ENCODE measurements around the gene ABR.

- TF ChIP-seq CTCF (CRISPR knock-in tag; IDR thresholded peaks at IDR 0.05) (no peak), ETS1 (CRISPR knock-in tag; IDR thresholded peaks at IDR 0.05) (no peak), SNRNP70 (IDR thresholded peaks at IDR 0.05; ENCODE audit: low read depth, low read length) (no peak), NR3C1 (CRISPR knock-in tag; IDR thresholded peaks at IDR 0.05) (no peak)
These were observed 23.6 kb upstream of the ABR start for GRCh38 chr17:1203111-1203966.
